NCI-H1105 (cell line): ENCODE measurements around the gene OGDH.
"Not testable (repeated sequence)": the region's sequence is repeated elsewhere in the genome, so short reads cannot be mapped to it uniquely, and the experiment has no call there.

Experiments
- DNase-seq: peaks from one replicate; lab custom pipeline; 2025; lab: John Stamatoyannopoulos, UW

OGDH gene

GRCh38 chr7:44707558-44708230 is 101.3 kb downstream of the OGDH start:
- no peak for DNase-seq

GRCh38 chr7:44709011-44709915 is 102.8 kb downstream of the OGDH start:
- no peak for DNase-seq

GRCh38 chr7:44709945-44710596 is 103.6 kb downstream of the OGDH start:
- DNase-seq = no peak

GRCh38 chr7:44711528-44711927 is 105.1 kb downstream of the OGDH start:
- no peak for DNase-seq

GRCh38 chr7:44712012-44712411 is 105.6 kb downstream of the OGDH start:
- DNase-seq = no peak

- DNase-seq = no peak
Measured at GRCh38 chr7:44713141-44713540, 106.7 kb downstream of the OGDH start.

GRCh38 chr7:44713680-44714335 is 107.4 kb downstream of the OGDH start:
- DNase-seq = no peak

- no peak for DNase-seq
Measured at GRCh38 chr7:44716205-44716604, 109.8 kb downstream of the OGDH start.

- no peak for DNase-seq
Measured at GRCh38 chr7:44720301-44720700, 113.9 kb downstream of the OGDH start.

GRCh38 chr7:44724276-44724675 is 117.8 kb downstream of the OGDH start:
- no peak for DNase-seq

- DNase-seq = not testable (repeated sequence)
Measured at GRCh38 chr7:44726250-44726649, 119.8 kb downstream of the OGDH start.

GRCh38 chr7:44727158-44727936 is 120.9 kb downstream of the OGDH start:
- no peak for DNase-seq

GRCh38 chr7:44727937-44728262 is 121.5 kb downstream of the OGDH start:
- DNase-seq = no peak

- DNase-seq = no peak
Measured at GRCh38 chr7:44729949-44730590, 123.6 kb downstream of the OGDH start.

GRCh38 chr7:44732971-44733370 is 126.5 kb downstream of the OGDH start:
- not testable (repeated sequence) for DNase-seq

GRCh38 chr7:44733708-44734481 is 127.5 kb downstream of the OGDH start:
- DNase-seq = no peak

GRCh38 chr7:44735403-44736165 is 129.2 kb downstream of the OGDH start:
- no peak for DNase-seq

GRCh38 chr7:44736896-44737295 is 130.5 kb downstream of the OGDH start:
- DNase-seq = no peak

- DNase-seq = no peak
Measured at GRCh38 chr7:44738051-44738723, 131.8 kb downstream of the OGDH start.
